ENCODE measurements around the gene LRRC59. TPM values are rescaled to one million over a fixed set of nuclear protein-coding genes. Genes with fewer than 3 reads are reported as not detected.
A peak's percentile ranks its signal among the peaks of the same experiment; 100 is the strongest.

LRRC59 gene
- total and polyA plus RNA-seq, 11 donors: 13.7 to 150 (median 28.6) TPM

DNA sequence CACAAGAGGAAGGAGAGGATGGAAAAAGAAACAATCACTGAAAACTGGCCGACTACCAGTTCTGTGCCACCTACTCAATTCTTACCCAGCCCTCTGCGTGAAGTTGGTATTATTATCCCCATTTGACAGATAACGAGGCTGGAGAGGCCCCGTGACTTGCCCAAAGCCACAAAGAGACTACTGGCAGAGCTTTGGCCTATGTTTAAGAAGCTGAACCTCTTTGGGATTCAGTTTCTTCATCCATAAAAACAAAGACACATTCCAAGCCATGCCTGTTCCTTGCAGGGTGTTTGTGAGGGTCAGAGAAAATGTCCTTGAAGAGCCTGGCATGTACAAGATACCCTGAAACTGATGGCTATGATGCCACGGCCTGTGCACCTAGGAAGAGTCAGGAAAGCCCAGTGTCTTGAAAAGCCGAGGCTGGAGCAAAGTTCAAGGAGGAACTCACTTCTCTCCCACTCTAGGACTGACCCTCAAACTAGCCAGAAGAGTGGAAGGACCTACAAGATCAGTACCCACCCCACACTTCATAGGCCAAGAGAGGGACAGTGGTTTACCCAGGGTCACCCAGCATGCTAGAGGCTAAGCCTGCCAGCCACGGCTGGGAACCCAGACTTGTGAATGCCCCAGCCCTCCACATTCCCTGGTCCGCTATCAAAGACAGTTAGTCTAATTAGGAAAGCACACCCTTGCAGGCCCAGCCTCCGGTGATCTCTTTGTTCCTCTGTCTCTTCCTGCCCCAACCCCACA lies 27.1 kb upstream of the LRRC59 start:
- WGBS, 4 donors: 70 to 94% (median 81%) methylated on average over 9 of the region's 9 CpGs
- no peaks in the 10 kb centered on the region for H3K27me3 ChIP-seq
- intact Hi-C loops (cut with DNase I): loop anchor here in 1 of 10 donors (10.0 kb wide), 1 partner anchor 50 kb away; the partner anchor contains the start of gene RSAD1
- H3K27ac ChIP-seq: peak overlapping the region in 1 of 12 donors; percentile 66
- DNase-seq (no peak), ATAC-seq (no peak)
- no peaks in the 10 kb centered on the region for H3K36me3 ChIP-seq
- H3K4me3 ChIP-seq: no peak overlapping the region
- H3K4me1 ChIP-seq: peaks cover 0 to 71% (median 27%) of the 10 kb centered on the region in 12 donors
- H3K9me3 ChIP-seq: no peaks in the 10 kb centered on the region
- TF ChIP-seq, protein P1, sequence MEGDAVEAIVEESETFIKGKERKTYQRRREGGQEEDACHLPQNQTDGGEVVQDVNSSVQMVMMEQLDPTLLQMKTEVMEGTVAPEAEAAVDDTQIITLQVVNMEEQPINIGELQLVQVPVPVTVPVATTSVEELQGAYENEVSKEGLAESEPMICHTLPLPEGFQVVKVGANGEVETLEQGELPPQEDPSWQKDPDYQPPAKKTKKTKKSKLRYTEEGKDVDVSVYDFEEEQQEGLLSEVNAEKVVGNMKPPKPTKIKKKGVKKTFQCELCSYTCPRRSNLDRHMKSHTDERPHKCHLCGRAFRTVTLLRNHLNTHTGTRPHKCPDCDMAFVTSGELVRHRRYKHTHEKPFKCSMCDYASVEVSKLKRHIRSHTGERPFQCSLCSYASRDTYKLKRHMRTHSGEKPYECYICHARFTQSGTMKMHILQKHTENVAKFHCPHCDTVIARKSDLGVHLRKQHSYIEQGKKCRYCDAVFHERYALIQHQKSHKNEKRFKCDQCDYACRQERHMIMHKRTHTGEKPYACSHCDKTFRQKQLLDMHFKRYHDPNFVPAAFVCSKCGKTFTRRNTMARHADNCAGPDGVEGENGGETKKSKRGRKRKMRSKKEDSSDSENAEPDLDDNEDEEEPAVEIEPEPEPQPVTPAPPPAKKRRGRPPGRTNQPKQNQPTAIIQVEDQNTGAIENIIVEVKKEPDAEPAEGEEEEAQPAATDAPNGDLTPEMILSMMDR (IDR thresholded peaks at IDR 0.05): no peak
- no peak for TF ChIP-seq POLR2A (IDR thresholded peaks at IDR 0.05)

DNA sequence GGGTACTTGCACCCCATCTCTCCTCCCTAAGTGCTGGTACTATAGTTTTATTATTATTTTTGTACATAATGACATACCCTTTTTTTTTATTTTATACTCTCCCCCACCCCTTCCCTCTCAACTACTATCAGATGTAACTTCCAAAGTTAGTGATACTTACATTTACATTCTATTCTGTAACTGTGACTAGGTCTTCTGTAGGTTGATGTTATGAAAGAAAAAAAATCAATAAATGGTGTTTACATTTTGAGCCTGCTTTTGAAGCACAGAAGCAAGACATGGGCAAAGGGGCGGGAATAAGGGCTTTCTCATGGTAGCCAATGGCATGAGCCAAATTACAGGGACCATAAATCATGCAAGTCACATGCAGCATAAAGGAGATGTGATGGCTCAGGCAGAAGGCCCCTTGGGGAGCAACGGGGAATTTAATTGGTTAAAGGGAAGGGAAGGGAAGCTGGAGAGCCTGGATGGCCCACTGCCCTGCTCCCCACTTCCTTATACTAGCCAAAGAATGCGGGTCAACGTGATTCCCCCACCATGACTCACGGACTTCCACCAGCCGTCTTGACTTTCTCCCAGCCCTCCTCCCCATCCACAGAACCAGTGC lies 26.3 kb upstream of the LRRC59 start:
- Histone ChIP-seq H3K4me1 (peaks cover 0 to 71% (median 27%) of the 10 kb centered on the region in 12 donors), H3K27me3 (no peaks in the 10 kb centered on the region), H3K4me3 (no peak overlapping the region), H3K27ac (peak overlapping the region in 1 of 12 donors; percentile 66), H3K9me3 (no peaks in the 10 kb centered on the region), H3K36me3 (no peaks in the 10 kb centered on the region)
- DNase-seq (peak in 1 of 5 donors; percentile 39), ATAC-seq (no peak)
- TF ChIP-seq, protein P1 (IDR thresholded peaks at IDR 0.05): no peak
- no peak for TF ChIP-seq POLR2A (IDR thresholded peaks at IDR 0.05)
- intact Hi-C loops (cut with DNase I): loop anchor here in 1 of 10 donors (10.0 kb wide), 1 partner anchor 51 kb away; the partner anchor contains the start of gene RSAD1
- 64 to 72% (median 66%) methylated on average over 6 of the region's 6 CpGs for WGBS, 4 donors

DNA sequence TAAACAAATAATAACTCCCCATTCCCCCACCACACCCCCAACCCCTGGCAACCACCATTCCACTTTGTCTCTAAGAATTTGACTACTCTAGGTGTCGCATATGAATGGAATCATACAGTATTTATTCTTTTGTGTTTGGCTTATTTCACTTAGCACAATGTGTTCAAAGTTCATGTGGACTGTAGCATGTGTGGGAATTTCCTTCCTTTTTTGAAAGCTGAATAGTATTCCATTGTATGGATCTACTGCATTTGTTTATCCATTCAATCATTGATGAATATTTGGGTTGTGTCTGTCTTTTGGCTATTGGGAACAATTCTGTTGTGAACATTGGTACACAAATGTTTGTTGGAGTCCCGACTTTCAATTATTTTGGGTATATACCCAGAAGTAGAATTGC lies 25.4 kb upstream of the LRRC59 start:
- H3K27ac ChIP-seq: peak overlapping the region in 1 of 12 donors; percentile 89
- H3K4me1 ChIP-seq: peaks cover 0 to 66% (median 27%) of the 10 kb centered on the region in 12 donors
- no peaks in the 10 kb centered on the region for H3K9me3 ChIP-seq
- no peak overlapping the region for H3K4me3 ChIP-seq
- no peaks in the 10 kb centered on the region for H3K36me3 ChIP-seq
- WGBS, 4 donors: 95 to 98% (median 97%) methylated on average over 2 of the region's 2 CpGs
- no peaks in the 10 kb centered on the region for H3K27me3 ChIP-seq
- intact Hi-C loops (cut with DNase I): loop anchor here in 1 of 10 donors (10.0 kb wide), 1 partner anchor 52 kb away; the partner anchor contains the start of gene RSAD1
- no peak for ATAC-seq
- TF ChIP-seq, protein P1 (IDR thresholded peaks at IDR 0.05): no peak
- TF ChIP-seq POLR2A (IDR thresholded peaks at IDR 0.05): no peak
- DNase-seq: no peak
